OCI-LY7 (cell line): ENCODE data around the gene MAOA.

Experiments used
- CTCF ChIP-seq: fragments of 200-600 bp; sonication (generic); conservative IDR thresholded peaks from 2 replicates; pipeline ENCODE4 v1.5.1; 2014; ENCODE audit warnings: mild to moderate bottlenecking, antibody characterized with exemption, low read length, moderate library complexity, mixed read lengths
- EZH2phosphoT487 ChIP-seq: fragments of 200-600 bp; sonication (generic); IDR thresholded peaks from 2 replicates; pipeline ENCODE4 v1.6.1; 2018; ENCODE audit warnings: low read depth, borderline replicate concordance, mild to moderate bottlenecking, mixed run types, antibody characterized with exemption, low read length, moderate library complexity, mixed read lengths

- no peak for TF ChIP-seq CTCF
- TF ChIP-seq EZH2phosphoT487, result no peak
These were observed 90.0 kb downstream of the MAOA start for GRCh38 chrX:43745938-43746721.
